Mesangial cell (primary cell): ENCODE results near the gene TRIM43B. TPM values are rescaled to one million over a fixed set of nuclear protein-coding genes. Genes with fewer than 3 reads are reported as not detected.

ENCODE experiments used
- total RNA-seq: library from RNA; depleted of rRNA; stranded (reverse); fragments of >200 nt; gene quantifications from 2 replicates; pipeline ENCODE4 v1.2.3, GENCODE V29; 2015

Gene TRIM43B
- not detected in 2 replicates for total RNA-seq

GRCh38 chr2:95484654-95485053 is at the start of gene TRIM43B:
Gene TRIM43B, minus strand, starts transcription at chr2:95484754. Its CDS starts 2,040 bp downstream, at chr2:95482714.

Other genes with a start within 250 kb of the TRIM43B start
- under 0.01 and 1.0 TPM in 2 replicates for gene PROM2, start 210.3 kb downstream of the TRIM43B start, total RNA-seq
- gene KCNIP3, start 187.4 kb downstream of the TRIM43B start, total RNA-seq, result 13.0 and 21.6 TPM in 2 replicates
- gene FAHD2A, start 82.0 kb downstream of the TRIM43B start, total RNA-seq, result 36.8 and 37.3 TPM in 2 replicates
- not detected in 2 replicates for gene TRIM43, start 107.2 kb upstream of the TRIM43B start, total RNA-seq